Neural progenitor cell (in vitro differentiated cells): ENCODE measurements around the gene ABLIM2. TPM values are rescaled to one million over a fixed set of nuclear protein-coding genes. Genes with fewer than 3 reads are reported as not detected.

Experiments
- DNase-seq: peaks from one replicate; pipeline ENCODE4 v3.0.0-alpha.2; 2016; ENCODE audit warnings: low spot score
- H2AFZ ChIP-seq: fragments of 200-600 bp; sonication (generic); replicated peaks from 2 replicates; pipeline ENCODE4 v1.6.1; 2016; ENCODE audit warnings: antibody characterized with exemption
- H3F3A ChIP-seq: fragments of 200-600 bp; sonication (generic); 2 replicates; pipeline ENCODE4 v1.6.1; 2016; ENCODE audit warnings: antibody characterized with exemption, low read depth
- H3K27ac ChIP-seq: fragments of 200-600 bp; sonication (generic); 2 replicates; pipeline ENCODE4 v1.5.1; 2016; ENCODE audit warnings: mild to moderate bottlenecking
- H3K27me3 ChIP-seq: fragments of 200-600 bp; sonication (generic); 2 replicates; pipeline ENCODE4 v1.6.1; 2016; ENCODE audit warnings: mild to moderate bottlenecking, moderate library complexity
- H3K36me3 ChIP-seq: fragments of 200-600 bp; sonication (generic); 2 replicates; pipeline ENCODE4 v1.5.1; 2016
- H3K4me1 ChIP-seq: fragments of 200-600 bp; sonication (generic); 2 replicates; pipeline ENCODE4 v1.6.1; 2016; ENCODE audit warnings: mixed run types
- H3K4me2 ChIP-seq: fragments of 200-600 bp; sonication (generic); 2 replicates; pipeline ENCODE4 v1.6.1; 2016
- H3K4me3 ChIP-seq: fragments of 200-600 bp; sonication (generic); 2 replicates; pipeline ENCODE4 v1.5.1; 2016
- H3K79me2 ChIP-seq: fragments of 200-600 bp; sonication (generic); 2 replicates; pipeline ENCODE4 v1.6.1; 2016; ENCODE audit warnings: low read depth
- H3K9ac ChIP-seq: fragments of 200-600 bp; sonication (generic); 2 replicates; pipeline ENCODE4 v1.6.1; 2016
- H3K9me3 ChIP-seq: fragments of 200-600 bp; sonication (generic); 2 replicates; pipeline ENCODE4 v1.5.1; 2016; ENCODE audit warnings: low read depth
- H4K20me1 ChIP-seq: fragments of 200-600 bp; sonication (generic); 2 replicates; pipeline ENCODE4 v1.6.1; 2016; ENCODE audit warnings: low read depth
- H3K27ac Mint-ChIP-seq: 3 replicates; pipeline ENCODE4 v1.8.0; 2021; ENCODE audit warnings: mixed read lengths
- H3K27me3 Mint-ChIP-seq: 2 replicates; pipeline ENCODE4 v1.8.0; 2022; ENCODE audit warnings: low read depth, mild to moderate bottlenecking, inconsistent platforms, moderate library complexity, mixed read lengths; ENCODE audit not compliant: insufficient read depth
- H3K36me3 Mint-ChIP-seq: 3 replicates; pipeline ENCODE4 v1.8.0; 2021; ENCODE audit warnings: mixed read lengths
- H3K4me1 Mint-ChIP-seq: 3 replicates; pipeline ENCODE4 v1.8.0; 2021; ENCODE audit warnings: mixed read lengths
- H3K4me3 Mint-ChIP-seq: 3 replicates; pipeline ENCODE4 v1.8.0; 2021; ENCODE audit warnings: mild to moderate bottlenecking, moderate library complexity, mixed read lengths
- H3K9me3 Mint-ChIP-seq: 3 replicates; pipeline ENCODE4 v1.8.0; 2020; ENCODE audit warnings: mixed read lengths
- EZH2 ChIP-seq: fragments of 200-600 bp; sonication (generic); IDR thresholded peaks from 2 replicates; pipeline ENCODE4 v1.6.1; 2017; ENCODE audit warnings: antibody characterized with exemption, mild to moderate bottlenecking, moderate library complexity
- EZH2phosphoT487 ChIP-seq: fragments of 200-600 bp; sonication (generic); IDR thresholded peaks from 2 replicates; pipeline ENCODE4 v1.6.1; 2017; ENCODE audit warnings: antibody characterized with exemption
- total RNA-seq: library from RNA; depleted of rRNA; stranded (reverse); fragments of >200 nt; gene quantifications from 2 replicates; pipeline ENCODE4 v1.2.3, GENCODE V29; 2015; ENCODE audit warnings: low replicate concordance
- TF ChIP-seq, protein P1 (sequence below): fragments of 200-600 bp; sonication (generic); IDR thresholded peaks from 2 replicates; pipeline ENCODE4 v1.5.1; 2017; ENCODE audit warnings: antibody characterized with exemption, mild to moderate bottlenecking

ABLIM2 gene
- total RNA-seq, 1 donor from 2014 or later: 0.24 TPM

DNA sequence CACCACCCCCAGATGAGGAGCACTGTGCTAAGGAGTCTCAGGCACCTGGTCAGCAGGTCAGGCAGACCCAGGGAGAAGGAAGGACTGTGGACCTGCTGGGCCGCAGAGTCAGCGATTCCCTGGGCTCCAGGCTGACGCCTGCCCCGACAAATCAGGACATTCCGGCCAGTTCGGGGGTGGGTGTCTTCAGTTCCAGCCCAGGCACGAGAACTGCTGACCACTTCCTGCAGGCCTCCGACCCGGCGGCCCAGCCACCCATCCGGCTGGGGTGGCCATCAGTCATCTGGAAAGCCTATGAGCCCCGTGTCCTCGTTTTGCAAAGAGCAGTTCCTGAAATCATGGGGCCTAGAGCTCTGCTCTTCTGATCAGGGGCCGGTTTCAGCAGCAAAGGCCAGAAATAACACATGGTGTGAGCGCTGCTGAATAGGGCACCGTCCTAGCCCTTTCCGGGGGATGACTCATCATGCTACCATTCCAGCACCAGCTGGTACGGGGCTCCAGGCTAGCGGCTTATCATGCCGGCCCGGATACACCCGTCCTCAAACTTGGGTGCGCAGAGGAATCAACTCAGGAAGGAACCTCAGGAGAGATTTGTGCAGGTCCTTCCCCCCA lies 32.6 kb upstream of the ABLIM2 start:
- Mint-ChIP-seq H3K36me3 (no peaks in the 10 kb centered on the region), H3K27ac (no peak overlapping the region), H3K4me1 (peaks cover 11% of the 10 kb centered on the region), H3K27me3 (peaks cover 4% of the 10 kb centered on the region), H3K4me3 (no peak overlapping the region), H3K9me3 (no peaks in the 10 kb centered on the region)
- TF ChIP-seq EZH2 (no peak), EZH2phosphoT487 (no peak)
- TF ChIP-seq, protein P1, sequence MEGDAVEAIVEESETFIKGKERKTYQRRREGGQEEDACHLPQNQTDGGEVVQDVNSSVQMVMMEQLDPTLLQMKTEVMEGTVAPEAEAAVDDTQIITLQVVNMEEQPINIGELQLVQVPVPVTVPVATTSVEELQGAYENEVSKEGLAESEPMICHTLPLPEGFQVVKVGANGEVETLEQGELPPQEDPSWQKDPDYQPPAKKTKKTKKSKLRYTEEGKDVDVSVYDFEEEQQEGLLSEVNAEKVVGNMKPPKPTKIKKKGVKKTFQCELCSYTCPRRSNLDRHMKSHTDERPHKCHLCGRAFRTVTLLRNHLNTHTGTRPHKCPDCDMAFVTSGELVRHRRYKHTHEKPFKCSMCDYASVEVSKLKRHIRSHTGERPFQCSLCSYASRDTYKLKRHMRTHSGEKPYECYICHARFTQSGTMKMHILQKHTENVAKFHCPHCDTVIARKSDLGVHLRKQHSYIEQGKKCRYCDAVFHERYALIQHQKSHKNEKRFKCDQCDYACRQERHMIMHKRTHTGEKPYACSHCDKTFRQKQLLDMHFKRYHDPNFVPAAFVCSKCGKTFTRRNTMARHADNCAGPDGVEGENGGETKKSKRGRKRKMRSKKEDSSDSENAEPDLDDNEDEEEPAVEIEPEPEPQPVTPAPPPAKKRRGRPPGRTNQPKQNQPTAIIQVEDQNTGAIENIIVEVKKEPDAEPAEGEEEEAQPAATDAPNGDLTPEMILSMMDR: no peak
- Histone ChIP-seq H3K4me1 (no peaks in the 10 kb centered on the region), H3F3A (peaks cover 2% of the 10 kb centered on the region), H2AFZ (no peak overlapping the region), H3K9ac (no peak overlapping the region), H3K4me2 (no peak overlapping the region), H4K20me1 (no peaks in the 10 kb centered on the region), H3K27me3 (no peaks in the 10 kb centered on the region), H3K4me3 (no peak overlapping the region), H3K27ac (no peak overlapping the region), H3K36me3 (no peaks in the 10 kb centered on the region), H3K9me3 (no peaks in the 10 kb centered on the region), H3K79me2 (no peaks in the 10 kb centered on the region)
- DNase-seq: no peak

DNA sequence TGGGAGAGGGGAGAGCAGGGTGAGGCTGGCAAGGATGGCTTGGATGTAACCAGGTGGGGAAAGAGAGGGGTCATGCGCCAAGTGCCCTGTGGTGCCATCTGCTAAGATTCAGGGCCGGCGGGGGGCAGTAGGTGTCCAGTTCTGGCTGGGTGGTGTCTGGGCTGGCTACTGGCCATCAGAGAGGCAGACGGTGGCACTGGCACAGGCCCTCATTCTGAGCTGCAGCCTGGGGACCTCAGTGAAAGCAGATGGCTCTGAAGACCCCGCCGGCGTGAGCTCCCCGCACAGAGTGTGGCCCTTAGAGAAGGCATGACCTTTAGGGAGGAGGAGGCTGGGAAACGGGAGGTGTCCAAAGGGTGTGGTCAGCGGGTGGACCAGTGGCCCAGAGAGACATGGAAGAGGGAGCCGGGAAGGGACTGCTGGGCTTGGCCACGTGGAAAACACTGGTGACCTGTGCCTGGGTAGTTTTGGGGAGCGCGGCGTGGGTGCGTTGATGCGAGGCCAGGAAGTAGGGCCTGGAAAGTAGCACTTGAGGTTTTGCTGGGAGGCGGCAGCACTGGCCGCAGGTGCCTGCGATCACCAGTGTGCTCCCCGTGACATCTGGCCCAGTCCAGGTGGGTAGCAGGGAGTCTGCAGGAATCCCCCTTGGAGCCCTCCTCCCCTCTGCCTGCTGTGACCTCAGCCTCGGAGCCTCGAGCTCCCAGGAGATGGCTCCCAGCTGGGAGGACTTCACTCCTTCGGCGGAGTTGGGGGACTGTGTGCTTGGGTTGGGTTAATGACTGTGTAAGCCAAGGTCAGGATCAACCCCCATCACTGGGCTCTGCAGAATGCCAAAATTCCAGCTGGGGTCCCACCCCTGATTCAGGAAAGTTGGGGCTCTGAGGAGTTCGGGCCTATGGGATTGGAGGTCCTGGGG lies 31.2 kb upstream of the ABLIM2 start:
- no peak for DNase-seq
- Histone ChIP-seq H4K20me1 (no peaks in the 10 kb centered on the region), H3K4me1 (no peaks in the 10 kb centered on the region), H3K79me2 (no peaks in the 10 kb centered on the region), H2AFZ (no peak overlapping the region), H3K4me2 (no peak overlapping the region), H3K4me3 (no peak overlapping the region), H3K27me3 (no peaks in the 10 kb centered on the region), H3F3A (peaks cover 2% of the 10 kb centered on the region), H3K27ac (no peak overlapping the region), H3K9me3 (no peaks in the 10 kb centered on the region), H3K36me3 (no peaks in the 10 kb centered on the region), H3K9ac (no peak overlapping the region)
- TF ChIP-seq EZH2phosphoT487 (no peak), EZH2 (no peak)
- TF ChIP-seq, protein P1: no peak
- Mint-ChIP-seq H3K4me1 (peaks cover 23% of the 10 kb centered on the region), H3K9me3 (no peaks in the 10 kb centered on the region), H3K4me3 (no peak overlapping the region), H3K36me3 (no peaks in the 10 kb centered on the region), H3K27ac (peak overlapping the region; percentile 7), H3K27me3 (peaks cover 7% of the 10 kb centered on the region)

DNA sequence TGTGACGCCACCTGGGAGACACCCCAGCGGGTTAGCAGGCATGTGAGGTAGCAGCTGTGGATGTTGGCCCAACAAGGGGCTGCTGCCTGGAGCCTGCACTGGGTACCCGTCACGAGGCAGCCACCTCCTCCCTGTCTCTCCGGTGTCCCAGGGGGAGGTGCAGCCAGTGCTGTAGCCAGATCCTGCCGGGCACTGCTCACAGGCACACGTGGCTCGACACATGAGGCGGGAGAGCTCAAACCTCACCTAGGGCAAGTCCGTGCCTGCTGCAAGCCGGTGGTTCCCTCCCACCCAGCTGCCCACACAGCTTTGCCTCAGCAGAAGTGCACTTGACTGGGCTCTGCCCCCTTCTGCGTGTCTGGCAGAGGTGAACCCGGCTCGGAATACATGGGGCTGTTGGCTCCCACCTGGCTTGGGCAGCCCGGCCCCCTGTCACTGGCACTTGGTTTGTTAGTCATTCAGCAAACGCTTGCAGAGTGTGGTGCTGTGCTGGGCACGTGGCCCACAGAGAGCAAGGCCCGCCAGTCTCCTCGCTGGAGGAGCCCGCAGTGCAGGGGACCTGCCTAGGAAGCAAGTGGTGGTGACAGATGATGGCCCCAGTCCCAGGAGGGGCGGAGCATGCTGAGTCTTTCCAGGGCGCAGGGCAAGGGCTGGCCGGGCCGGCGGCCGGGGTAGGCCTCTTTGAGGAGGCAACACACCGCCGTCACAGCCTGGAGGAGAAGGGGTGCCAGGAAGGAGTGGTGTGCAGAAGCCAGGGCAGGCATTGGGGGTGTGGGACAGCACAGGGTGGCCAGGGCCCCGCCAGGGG lies 30.3 kb upstream of the ABLIM2 start:
- H3K79me2 ChIP-seq: no peaks in the 10 kb centered on the region
- no peaks in the 10 kb centered on the region for H3K36me3 ChIP-seq
- H3K27ac ChIP-seq: no peak overlapping the region
- H3K4me3 Mint-ChIP-seq: no peak overlapping the region
- peaks cover 25% of the 10 kb centered on the region for H3K4me1 Mint-ChIP-seq
- DNase-seq: no peak
- no peak for TF ChIP-seq EZH2
- TF ChIP-seq EZH2phosphoT487: no peak
- TF ChIP-seq, protein P1: no peak
- H3F3A ChIP-seq: peaks cover 2% of the 10 kb centered on the region
- no peaks in the 10 kb centered on the region for H3K27me3 ChIP-seq
- H3K36me3 Mint-ChIP-seq: no peaks in the 10 kb centered on the region
- no peak overlapping the region for H3K4me3 ChIP-seq
- H3K4me2 ChIP-seq: no peak overlapping the region
- no peaks in the 10 kb centered on the region for H4K20me1 ChIP-seq
- H3K9me3 ChIP-seq: no peaks in the 10 kb centered on the region
- peaks cover 7% of the 10 kb centered on the region for H3K27me3 Mint-ChIP-seq
- no peak overlapping the region for H3K27ac Mint-ChIP-seq
- H3K4me1 ChIP-seq: no peaks in the 10 kb centered on the region
- H2AFZ ChIP-seq: no peak overlapping the region
- no peak overlapping the region for H3K9ac ChIP-seq
- H3K9me3 Mint-ChIP-seq: no peaks in the 10 kb centered on the region
